ENCODE measurements around the gene ZNF804A. TPM values are rescaled to one million over a fixed set of nuclear protein-coding genes. Genes with fewer than 3 reads are reported as not detected.

Gene ZNF804A
- total and polyA plus RNA-seq, 2 of the 8 experiments (the other 6 are each of a cell fraction or from before 2014, with no cell fraction given) = 0.02 TPM; not detected in 1

DNA sequence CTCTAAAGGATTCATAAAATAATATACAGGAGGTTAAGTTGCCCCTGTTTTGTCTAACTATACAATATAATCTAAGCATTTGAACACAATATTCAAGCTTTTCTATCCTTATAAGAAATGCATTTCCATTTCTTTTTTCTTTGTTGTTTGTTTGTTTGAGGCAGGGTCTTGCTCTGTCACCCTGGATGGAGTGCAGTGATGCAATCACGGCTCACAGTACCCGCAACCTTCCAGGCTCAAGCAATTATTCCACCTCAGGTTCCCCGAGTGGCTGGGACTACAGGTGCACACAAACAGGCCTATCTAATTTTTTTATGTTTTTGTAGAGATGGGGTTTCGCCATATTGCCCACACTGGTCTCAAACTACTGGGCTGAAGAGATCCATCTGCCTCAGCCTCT is 307.8 kb downstream of the ZNF804A start:
- DNase-seq (ENCODE audit: low read depth in 1 of 2, low spot score in 2 of 2) (no peak), FAIRE-seq (no peak)
- ChIA-PET CTCF (ENCODE audit: partially characterized antibody) (no interaction called here), POLR2A (ENCODE audit: partially characterized antibody) (interaction anchor here (0.6 kb wide), 1 partner anchor 173 kb away, joined by 3 read pairs; no protein-coding TSS in a partner anchor)
- no peak overlapping the region for H2AK5ac ChIP-seq (ENCODE audit: low read depth, low read length)
- H3K79me1 ChIP-seq (ENCODE audit: low read depth, low read length) = no peaks in the 10 kb centered on the region
- H2BK15ac ChIP-seq (ENCODE audit: low read length) = no peak overlapping the region
- H3K36me3 ChIP-seq (ENCODE audit: control insufficient read depth in 2 of 4, insufficient read depth in 4 of 4, low read length in 3 of 4) = no peaks in the 10 kb centered on the region
- no peak overlapping the region for H2BK5ac ChIP-seq (ENCODE audit: low read depth, low read length)
- no peak overlapping the region for H4K91ac ChIP-seq (replicated peaks; ENCODE audit: insufficient read length, low read length)
- no peak overlapping the region for H3K4me2 ChIP-seq (ENCODE audit: insufficient read depth in 1 of 2, low read depth in 2 of 2, low read length in 2 of 2)
- H3K79me2 ChIP-seq (ENCODE audit: control insufficient read depth in 1 of 2, insufficient read depth in 2 of 2, low read length in 2 of 2) = no peaks in the 10 kb centered on the region
- 93% methylated on average over 4 of the region's 4 CpGs; no CpG with 5 or more reads in 1 of the 2 experiments for WGBS, 2 experiments (ENCODE audit: extremely low coverage in 1 of 2, insufficient coverage in 1 of 2, insufficient read length in 1 of 2, insufficient replicate concordance in 2 of 2, low coverage in 1 of 2, low lambda C conversion rate in 2 of 2, missing lambda C conversion rate in 1 of 2)
- H2BK20ac ChIP-seq (ENCODE audit: low read length) = peak overlapping the region; percentile 66; the same call in 1 of the 2 replicates
- TF ChIP-seq BCL11A (IDR thresholded peaks at IDR 0.05; ENCODE audit: low read depth in 2 of 2, low read length in 2 of 2) = no peak
- no peak for TF ChIP-seq RXRA (IDR thresholded peaks at IDR 0.05; ENCODE audit: insufficient read depth, low read depth, low read length)
- TF ChIP-seq CEBPB (IDR thresholded peaks at IDR 0.05; ENCODE audit: low read depth, low read length) = peak; percentile 51; the same call in 1 of the 2 replicates
- TF ChIP-seq, protein P1, sequence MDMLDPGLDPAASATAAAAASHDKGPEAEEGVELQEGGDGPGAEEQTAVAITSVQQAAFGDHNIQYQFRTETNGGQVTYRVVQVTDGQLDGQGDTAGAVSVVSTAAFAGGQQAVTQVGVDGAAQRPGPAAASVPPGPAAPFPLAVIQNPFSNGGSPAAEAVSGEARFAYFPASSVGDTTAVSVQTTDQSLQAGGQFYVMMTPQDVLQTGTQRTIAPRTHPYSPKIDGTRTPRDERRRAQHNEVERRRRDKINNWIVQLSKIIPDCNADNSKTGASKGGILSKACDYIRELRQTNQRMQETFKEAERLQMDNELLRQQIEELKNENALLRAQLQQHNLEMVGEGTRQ (IDR thresholded peaks at IDR 0.05; ENCODE audit: low read length) = no peak
- no peak overlapping the region for H2BK12ac ChIP-seq (ENCODE audit: low read depth, low read length)
- no peak overlapping the region for H3K9ac ChIP-seq (replicated peaks in 1 of 4; ENCODE audit: extremely low read depth in 1 of 4, low read depth in 3 of 4, low read length in 3 of 4)
- no peak overlapping the region for H3K4ac ChIP-seq (replicated peaks; ENCODE audit: insufficient read length, low read depth, low read length)
- H3K14ac ChIP-seq (ENCODE audit: insufficient read length) = no peak overlapping the region
- no peak overlapping the region for H3K23ac ChIP-seq (ENCODE audit: insufficient read length)
- no peak overlapping the region for H2AFZ ChIP-seq (ENCODE audit: low read length)
- no peak overlapping the region for H3K27ac ChIP-seq (ENCODE audit: low read depth, low read length)
- no peaks in the 10 kb centered on the region for H3K9me3 ChIP-seq (ENCODE audit: insufficient read depth in 2 of 2, low read depth in 1 of 2, low read length in 1 of 2)
- no peaks in the 10 kb centered on the region for H3K23me2 ChIP-seq (ENCODE audit: low read depth, low read length)
- no peak overlapping the region for H3K4me3 ChIP-seq (ENCODE audit: extremely low read depth in 1 of 4, insufficient read depth in 2 of 4, low read depth in 3 of 4, low read length in 4 of 4)
- no peaks in the 10 kb centered on the region for H4K20me1 ChIP-seq (replicated peaks in 1 of 2; ENCODE audit: control insufficient read depth in 1 of 2, insufficient read depth in 2 of 2, low read length in 2 of 2)
- H4K5ac ChIP-seq (ENCODE audit: insufficient read length, low read depth, low read length) = no peak overlapping the region
- no peak overlapping the region for H4K8ac ChIP-seq (ENCODE audit: extremely low read depth, insufficient read depth, low read length)
- no peaks in the 10 kb centered on the region; a peak in 1 of 7 replicates for H3K4me1 ChIP-seq (replicated peaks in 1 of 4; ENCODE audit: control insufficient read depth in 3 of 4, insufficient read depth in 4 of 4, low read length in 3 of 4)
- no peak overlapping the region for H2BK120ac ChIP-seq (replicated peaks; ENCODE audit: low read depth, low read length)
- no peak overlapping the region for H3K18ac ChIP-seq (ENCODE audit: extremely low read depth, low read length)
- no peak overlapping the region for H3K56ac ChIP-seq (replicated peaks; ENCODE audit: insufficient read length, low read depth, low read length)
- no peaks in the 10 kb centered on the region for H3K27me3 ChIP-seq (replicated peaks in 1 of 4; ENCODE audit: control insufficient read depth in 3 of 4, extremely low read depth in 1 of 4, insufficient read depth in 3 of 4, low read length in 3 of 4)

All from H1 (cell line).